HG03575 (cell line): Measurements from ENCODE around the gene HCAR2.
"Not testable (repeated sequence)": the region's sequence is repeated elsewhere in the genome, so short reads cannot be mapped to it uniquely, and the experiment has no call there.

Source experiments
- ATAC-seq: cut with Tn5 transposase; IDR thresholded peaks from one replicate; pipeline ENCODE4 v1.9.1; 2021; ENCODE audit not compliant: unreplicated experiment, insufficient number of reproducible peaks, low FRiP score; ENCODE audit errors: extremely low read depth

The HCAR2 gene

GRCh38 chr12:122722387-122722786, 19.2 kb upstream of the HCAR2 start:
- ATAC-seq = no peak

- ATAC-seq = no peak
These were observed 17.9 kb upstream of the HCAR2 start for GRCh38 chr12:122721057-122721545.

- not testable (repeated sequence) for ATAC-seq
These were observed 13.5 kb upstream of the HCAR2 start, which contains the start of gene HCAR3 for GRCh38 chr12:122716658-122717057. Gene HCAR3 (minus strand): TSS chr12:122716811. CDS start chr12:122716737, 74 bp downstream.

- not testable (repeated sequence) for ATAC-seq
These were observed 12.1 kb upstream of the HCAR2 start for GRCh38 chr12:122715211-122715610.

- ATAC-seq = not testable (repeated sequence)
These were observed 10.5 kb upstream of the HCAR2 start for GRCh38 chr12:122713491-122714188.

- ATAC-seq = not testable (repeated sequence)
These were observed 8.1 kb upstream of the HCAR2 start for GRCh38 chr12:122711266-122711665.

- not testable (repeated sequence) for ATAC-seq
These were observed 7.2 kb upstream of the HCAR2 start for GRCh38 chr12:122710341-122710740.

- not testable (repeated sequence) for ATAC-seq
These were observed 6.1 kb upstream of the HCAR2 start for GRCh38 chr12:122709287-122709686.

GRCh38 chr12:122703841-122704240, 684 bp upstream of the HCAR2 start:
- ATAC-seq = not testable (repeated sequence)

- ATAC-seq = not testable (repeated sequence)
These were observed 1.7 kb downstream of the HCAR2 start for GRCh38 chr12:122701481-122701880.

- not testable (repeated sequence) for ATAC-seq
These were observed 3.0 kb downstream of the HCAR2 start for GRCh38 chr12:122700038-122700710.

GRCh38 chr12:122696922-122697321, 6.2 kb downstream of the HCAR2 start:
- ATAC-seq = not testable (repeated sequence)

GRCh38 chr12:122691566-122691965, 11.6 kb downstream of the HCAR2 start:
- ATAC-seq = no peak

- no peak for ATAC-seq
These were observed 14.9 kb downstream of the HCAR2 start for GRCh38 chr12:122688291-122688690.

GRCh38 chr12:122687086-122687485, 16.1 kb downstream of the HCAR2 start:
- ATAC-seq = no peak

- no peak for ATAC-seq
These were observed 16.6 kb downstream of the HCAR2 start for GRCh38 chr12:122686538-122686937.

GRCh38 chr12:122684297-122684813, 18.8 kb downstream of the HCAR2 start:
- no peak for ATAC-seq

GRCh38 chr12:122681814-122682213, 21.3 kb downstream of the HCAR2 start:
- no peak for ATAC-seq

- ATAC-seq = not testable (repeated sequence)
These were observed 22.2 kb downstream of the HCAR2 start for GRCh38 chr12:122680989-122681388.

- ATAC-seq = not testable (repeated sequence)
These were observed 26.4 kb downstream of the HCAR2 start for GRCh38 chr12:122676781-122677180.
